Neuronal stem cell (in vitro differentiated cells): ENCODE data around the gene BTBD1.
"Not testable (repeated sequence)": the region's sequence is repeated elsewhere in the genome, so short reads cannot be mapped to it uniquely, and the experiment has no call there.

Experiments
- DNase-seq: peaks from one replicate; pipeline ENCODE4 v3.0.0-alpha.2; 2013; ENCODE audit warnings: low spot score
- H2AFZ ChIP-seq: one replicate; pipeline ENCODE4 v1.6.1; 2013; ENCODE audit warnings: mild to moderate bottlenecking, low read length, inconsistent platforms
- H2AK5ac ChIP-seq: 2 replicates; pipeline ENCODE4 v1.6.1; 2013; ENCODE audit warnings: low read depth, mild to moderate bottlenecking, inconsistent platforms, low read length, moderate library complexity, mixed read lengths
- H2BK120ac ChIP-seq: 2 replicates; pipeline ENCODE4 v1.6.1; 2013; ENCODE audit warnings: low read depth, mild to moderate bottlenecking, inconsistent platforms, low read length, moderate library complexity, mixed read lengths
- H2BK12ac ChIP-seq: one replicate; pipeline ENCODE4 v1.6.1; 2013; ENCODE audit warnings: low read length, inconsistent platforms
- H2BK15ac ChIP-seq: 2 replicates; pipeline ENCODE4 v1.6.1; 2013; ENCODE audit warnings: mild to moderate bottlenecking, low read length, inconsistent platforms, mixed read lengths
- H2BK5ac ChIP-seq: one replicate; pipeline ENCODE4 v1.6.1; 2013; ENCODE audit warnings: inconsistent platforms, mild to moderate bottlenecking, low read length, moderate library complexity
- H3K14ac ChIP-seq: one replicate; pipeline ENCODE4 v1.6.1; 2013; ENCODE audit warnings: low read length, inconsistent platforms
- H3K18ac ChIP-seq: 2 replicates; pipeline ENCODE4 v1.6.1; 2013; ENCODE audit warnings: low read length, inconsistent platforms
- H3K23ac ChIP-seq: 2 replicates; pipeline ENCODE4 v1.6.1; 2013; ENCODE audit warnings: low read depth, mild to moderate bottlenecking, mixed read lengths, low read length, inconsistent platforms; ENCODE audit not compliant: poor library complexity
- H3K27ac ChIP-seq: replicated peaks from 3 replicates; pipeline ENCODE4 v1.5.1; 2013; ENCODE audit warnings: low read length, inconsistent platforms
- H3K27me3 ChIP-seq, 3 experiments: 2 replicates each; pipeline ENCODE4 v1.6.1; 2013; ENCODE audit warnings: low read length in 3 of 3, mild to moderate bottlenecking in 2 of 3, inconsistent platforms in 1 of 3, low read depth in 1 of 3, mixed read lengths in 1 of 3, moderate library complexity in 1 of 3; ENCODE audit not compliant: control insufficient read depth in 3 of 3, insufficient read depth in 3 of 3
- H3K36me3 ChIP-seq, 2 donors: replicated peaks in 1 of 2; 2 replicates each; pipeline ENCODE4 v1.6.1; 2013; ENCODE audit warnings: low read length in 2 of 2; ENCODE audit not compliant: control insufficient read depth in 2 of 2, insufficient read depth in 2 of 2
- H3K4ac ChIP-seq: 2 replicates; pipeline ENCODE4 v1.6.1; 2013; ENCODE audit warnings: inconsistent platforms, mild to moderate bottlenecking, low read length, moderate library complexity
- H3K4me1 ChIP-seq, 2 donors: 1 replicate in 1 of 2; 2 replicates in 1 of 2; pipeline ENCODE4 v1.6.1; 2013; ENCODE audit warnings: low read length in 2 of 2, low read depth in 1 of 2; ENCODE audit not compliant: control insufficient read depth in 2 of 2, insufficient read depth in 1 of 2
- H3K4me2 ChIP-seq: one replicate; pipeline ENCODE4 v1.6.1; 2013; ENCODE audit warnings: mild to moderate bottlenecking, low read length, inconsistent platforms; ENCODE audit not compliant: insufficient read depth, poor library complexity, severe bottlenecking
- H3K4me3 ChIP-seq, 2 donors: 2 replicates each; pipeline ENCODE4 v1.5.1; 2013; ENCODE audit warnings: low read length in 2 of 2, mild to moderate bottlenecking in 2 of 2, inconsistent platforms in 1 of 2, moderate library complexity in 1 of 2
- H3K79me1 ChIP-seq: one replicate; pipeline ENCODE4 v1.6.1; 2013; ENCODE audit warnings: low read depth, mild to moderate bottlenecking, inconsistent platforms, low read length, moderate library complexity
- H3K9ac ChIP-seq: one replicate; pipeline ENCODE4 v1.6.1; 2013; ENCODE audit warnings: mild to moderate bottlenecking, low read depth, low read length, inconsistent platforms; ENCODE audit not compliant: poor library complexity
- H3K9me3 ChIP-seq, 2 donors: replicated peaks in 1 of 2; 2 replicates each; pipeline versions ENCODE3 to v1.6.1; 2013; ENCODE audit warnings: low read length in 2 of 2, mild to moderate bottlenecking in 2 of 2, inconsistent platforms in 1 of 2, low read depth in 1 of 2, mixed read lengths in 1 of 2, moderate library complexity in 1 of 2; ENCODE audit not compliant: control insufficient read depth in 2 of 2, insufficient read depth in 1 of 2
- H4K8ac ChIP-seq: one replicate; pipeline ENCODE4 v1.6.1; 2013; ENCODE audit warnings: low read depth, mild to moderate bottlenecking, inconsistent platforms, low read length, moderate library complexity
- H4K91ac ChIP-seq: one replicate; pipeline ENCODE4 v1.6.1; 2013; ENCODE audit warnings: low read length, low read depth, mild to moderate bottlenecking, inconsistent platforms; ENCODE audit not compliant: poor library complexity
- WGBS, 2 donors: extraction: QIAGEN DNeasy Blood & Tissue Kit; methylation state at CpG; one replicate each; pipeline ENCODE4 v1.1.7; 2013; ENCODE audit warnings: missing lambda C conversion rate in 2 of 2, mixed read lengths in 1 of 2; ENCODE audit not compliant: insufficient read length in 2 of 2, insufficient replicate concordance in 1 of 2; ENCODE audit errors: extremely low coverage in 2 of 2; 5-methylcytosine and 5-hydroxymethylcytosine counted together

BTBD1 gene

DNA sequence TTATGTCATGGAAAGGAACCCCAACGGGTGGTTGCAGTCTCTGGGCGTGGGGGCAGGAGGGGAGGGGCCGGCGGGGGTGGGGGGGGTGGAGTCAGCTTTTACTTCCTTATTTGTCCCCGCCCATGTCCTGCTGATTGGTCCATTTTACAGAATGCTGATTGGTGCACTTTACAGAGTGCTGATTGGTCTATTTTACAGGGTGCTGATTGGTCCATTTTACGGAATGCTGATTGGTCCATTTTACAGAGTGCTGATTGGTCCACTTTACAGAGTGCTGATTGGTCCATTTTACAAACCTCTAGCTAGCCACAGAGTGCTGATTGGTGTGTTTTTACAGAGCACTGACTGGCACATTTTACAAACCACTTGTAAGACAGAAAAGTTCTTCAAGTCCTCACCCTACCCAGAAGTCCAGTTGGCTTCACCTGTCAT, 2.2 kb upstream of the BTBD1 start:
- no CpG with 5 or more reads among the region's 6 CpGs for WGBS, 2 donors
- H3K79me1 ChIP-seq: not testable (repeated sequence)

DNA sequence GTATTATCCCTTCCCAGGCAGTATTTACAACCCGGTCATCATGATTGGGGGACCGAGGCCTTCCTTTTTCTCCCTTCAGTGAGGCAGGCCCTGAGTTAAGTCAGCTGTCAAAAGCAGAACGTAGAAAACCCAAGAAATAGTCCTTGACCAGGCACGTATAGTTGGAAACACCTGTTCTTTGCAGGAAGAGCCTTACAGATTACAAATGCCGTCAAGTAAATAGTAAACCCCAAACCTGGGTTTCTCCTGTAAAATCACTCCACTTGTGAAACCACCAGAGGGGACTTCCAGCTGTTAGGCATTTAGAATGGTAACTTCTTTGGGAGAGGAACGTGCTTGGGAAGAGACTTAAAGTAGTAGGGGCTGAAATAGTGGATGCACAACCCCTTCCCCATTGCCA, 1.0 kb upstream of the BTBD1 start:
- H3K4me3 ChIP-seq: no peak overlapping the region
- H2BK12ac ChIP-seq: no peak overlapping the region
- no peak overlapping the region for H3K18ac ChIP-seq
- H3K9me3 ChIP-seq: peaks cover 0 to 11% of the 10 kb centered on the region in 2 donors
- no peak overlapping the region for H3K9ac ChIP-seq
- peaks cover 2% of the 10 kb centered on the region for H3K79me1 ChIP-seq
- H3K23ac ChIP-seq: no peak overlapping the region
- no peak overlapping the region for H4K8ac ChIP-seq
- H3K4me1 ChIP-seq: peaks cover 2 to 8% of the 10 kb centered on the region in 2 donors
- H2BK120ac ChIP-seq: no peak overlapping the region
- H2BK5ac ChIP-seq: no peak overlapping the region
- H3K4me2 ChIP-seq: no peak overlapping the region
- no peak for DNase-seq
- no peaks in the 10 kb centered on the region for H3K27me3 ChIP-seq
- peak overlapping the region; percentile 95 for H2AFZ ChIP-seq
- no peak overlapping the region for H3K14ac ChIP-seq
- no peak overlapping the region for H3K4ac ChIP-seq
- WGBS, 2 donors: no CpG with 5 or more reads among the region's 6 CpGs
- H3K27ac ChIP-seq: no peak overlapping the region
- no peak overlapping the region for H2BK15ac ChIP-seq
- H2AK5ac ChIP-seq: no peak overlapping the region
- no peak overlapping the region for H4K91ac ChIP-seq
- H3K36me3 ChIP-seq: peaks cover 0 to 14% of the 10 kb centered on the region in 2 donors

More for the DNA sequence above, 2.2 kb upstream of the BTBD1 start:
- not testable (repeated sequence) for H2BK15ac ChIP-seq, H3K9ac ChIP-seq, H3K4me2 ChIP-seq, H3K4me3 ChIP-seq, H3K4ac ChIP-seq, H2BK120ac ChIP-seq, H3K23ac ChIP-seq, H3K36me3 ChIP-seq, H3K14ac ChIP-seq, H4K8ac ChIP-seq, H2BK5ac ChIP-seq, H3K27me3 ChIP-seq, H2AFZ ChIP-seq, H2AK5ac ChIP-seq, H4K91ac ChIP-seq, H3K4me1 ChIP-seq, H3K18ac ChIP-seq, H3K27ac ChIP-seq, DNase-seq, H2BK12ac ChIP-seq, H3K9me3 ChIP-seq

DNA sequence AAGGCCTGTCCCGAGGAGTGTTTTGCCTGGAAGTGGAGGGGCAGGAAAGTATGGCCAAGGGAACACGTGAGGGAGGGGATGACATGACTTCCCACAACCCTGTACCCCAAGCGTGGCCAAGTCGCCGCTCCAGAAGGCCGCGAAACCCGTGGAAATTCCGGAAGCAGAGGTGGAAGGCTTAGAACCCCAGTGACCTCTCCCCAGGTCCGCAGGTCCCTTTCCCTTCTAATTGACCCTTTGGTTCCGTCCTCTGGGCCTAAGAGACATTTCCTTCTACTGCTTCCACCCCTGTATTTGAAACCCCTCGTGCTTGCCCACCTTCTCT, 548 bp upstream of the BTBD1 start:
- WGBS, 2 donors: no CpG with 5 or more reads among the region's 12 CpGs

DNA sequence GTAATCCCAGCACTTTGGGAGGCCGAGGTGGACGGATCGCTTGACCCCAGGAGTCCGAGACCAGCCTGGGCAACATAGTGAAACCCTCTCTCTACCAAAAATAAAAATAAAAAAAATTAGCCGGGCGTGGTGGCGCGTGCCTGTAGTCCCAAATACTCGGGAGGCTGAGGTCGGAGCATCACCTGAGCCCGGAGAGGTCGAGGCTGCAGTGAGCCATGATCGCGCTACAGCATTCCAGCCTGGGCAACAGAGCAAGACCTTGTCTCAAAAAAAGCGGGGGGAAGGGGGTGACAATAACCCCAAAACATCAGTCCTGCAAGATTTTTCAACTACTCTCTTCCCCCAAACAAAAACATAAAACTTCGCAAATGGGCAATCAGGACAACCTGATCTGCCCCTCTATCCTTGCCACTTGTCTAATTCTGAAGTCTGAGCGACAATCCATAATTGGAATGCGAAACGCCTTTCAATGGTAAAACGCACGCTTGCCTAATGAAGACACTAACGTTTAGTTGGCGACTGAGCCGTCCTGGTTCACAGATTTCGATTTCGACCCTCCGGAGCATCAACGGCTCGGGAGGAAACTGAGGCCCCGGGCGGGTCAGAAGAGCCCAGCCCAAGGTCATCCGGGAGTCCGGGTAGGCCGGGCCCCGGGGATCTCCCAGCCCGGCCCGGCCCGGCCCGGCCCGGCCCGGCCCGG, 868 bp downstream of the BTBD1 start:
- peak; percentile 27 for DNase-seq
- no peak overlapping the region for H3K14ac ChIP-seq
- WGBS, 2 donors: no CpG with 5 or more reads among the region's 42 CpGs

More for the DNA sequence above, 548 bp upstream of the BTBD1 start:
- Histone ChIP-seq H3K4me2 (peak overlapping the region; percentile 59), H3K36me3 (peaks cover 0 to 18% of the 10 kb centered on the region in 2 donors), H3K23ac (no peak overlapping the region), H3K79me1 (peaks cover 2% of the 10 kb centered on the region), H2BK5ac (no peak overlapping the region), H2BK12ac (no peak overlapping the region), H3K27me3 (no peaks in the 10 kb centered on the region), H2BK120ac (no peak overlapping the region), H2AK5ac (no peak overlapping the region), H3K4me1 (peaks cover 2 to 8% of the 10 kb centered on the region in 2 donors), H3K4me3 (peak overlapping the region; percentile 64 to 71), H3K27ac (peak overlapping the region; percentile 86), H4K91ac (peak overlapping the region; percentile 64), H3K4ac (no peak overlapping the region), H3K18ac (peak overlapping the region; percentile 93), H3K9ac (no peak overlapping the region), H4K8ac (peak overlapping the region; percentile 66), H3K9me3 (peaks cover 0 to 11% of the 10 kb centered on the region in 2 donors), H2AFZ (peak overlapping the region; percentile 95), H3K14ac (no peak overlapping the region), H2BK15ac (peak overlapping the region; percentile 70)
- DNase-seq: peak; percentile 4

More for the DNA sequence above, 868 bp downstream of the BTBD1 start:
- Histone ChIP-seq H3K18ac (peak overlapping the region; percentile 97), H3K27ac (peak overlapping the region; percentile 86), H3K4ac (no peak overlapping the region), H4K91ac (no peak overlapping the region), H3K27me3 (no peaks in the 10 kb centered on the region), H2BK12ac (no peak overlapping the region), H2BK15ac (peak overlapping the region; percentile 76), H3K4me3 (peak overlapping the region; percentile 71 to 87), H3K4me2 (peak overlapping the region; percentile 59), H3K4me1 (peaks cover 2 to 8% of the 10 kb centered on the region in 2 donors), H2AK5ac (no peak overlapping the region), H3K79me1 (peaks cover 2% of the 10 kb centered on the region), H2AFZ (peak overlapping the region; percentile 95), H2BK5ac (no peak overlapping the region), H4K8ac (no peak overlapping the region), H3K23ac (peak overlapping the region; percentile 99), H3K36me3 (peaks cover 0 to 32% of the 10 kb centered on the region in 2 donors), H2BK120ac (no peak overlapping the region), H3K9ac (no peak overlapping the region), H3K9me3 (peaks cover 0 to 11% of the 10 kb centered on the region in 2 donors)
